OCI-LY1 (cell line): Measurements from ENCODE around the gene ACTR5.

Experiments
- H2AFZ ChIP-seq: fragments of 200-600 bp; sonication (generic), shearing (Covaris generic); 2 replicates; pipeline ENCODE4 v1.6.0; 2014; ENCODE audit warnings: antibody characterized with exemption, mild to moderate bottlenecking, low read length
- H3F3A ChIP-seq: fragments of 200-600 bp; sonication (generic), shearing (Covaris generic); 2 replicates; pipeline ENCODE4 v1.6.0; 2014; ENCODE audit warnings: mild to moderate bottlenecking, antibody characterized with exemption, low read length, moderate library complexity; ENCODE audit not compliant: insufficient read depth
- H3K27ac ChIP-seq: fragments of 200-600 bp; sonication (generic); 2 replicates; pipeline ENCODE4 v1.5.1; 2014; ENCODE audit warnings: low read length, mixed run types, mild to moderate bottlenecking, low read depth; ENCODE audit not compliant: poor library complexity, severe bottlenecking
- H3K27me3 ChIP-seq: fragments of 200-600 bp; sonication (generic); 2 replicates; pipeline ENCODE4 v1.6.0; 2014; ENCODE audit warnings: antibody characterized with exemption, mild to moderate bottlenecking, low read length, moderate library complexity; ENCODE audit not compliant: insufficient read depth
- H3K36me3 ChIP-seq: fragments of 200-600 bp; sonication (generic); 2 replicates; pipeline ENCODE4 v1.6.1; 2014; ENCODE audit warnings: mild to moderate bottlenecking, antibody characterized with exemption, low read length, moderate library complexity, mixed read lengths; ENCODE audit not compliant: insufficient read depth
- H3K4me1 ChIP-seq: fragments of 200-600 bp; sonication (generic); 2 replicates; pipeline ENCODE4 v1.5.1; 2014; ENCODE audit warnings: mild to moderate bottlenecking, low read length, moderate library complexity; ENCODE audit not compliant: insufficient read depth, severe bottlenecking
- H3K4me2 ChIP-seq: fragments of 200-600 bp; sonication (generic), shearing (Covaris generic); 2 replicates; pipeline ENCODE4 v1.6.1; 2014; ENCODE audit warnings: low read length
- H3K4me3 ChIP-seq: fragments of 200-600 bp; sonication (generic); 2 replicates; pipeline ENCODE4 v1.5.1; 2014; ENCODE audit warnings: low read length, low read depth, mild to moderate bottlenecking, mixed read lengths; ENCODE audit not compliant: poor library complexity, severe bottlenecking
- H3K79me2 ChIP-seq: fragments of 200-600 bp; shearing (Covaris generic); 2 replicates; pipeline ENCODE4 v1.6.1; 2016; ENCODE audit warnings: mixed run types, low read length, mixed read lengths; ENCODE audit not compliant: insufficient read depth
- H3K9ac ChIP-seq: fragments of 200-600 bp; sonication (generic), shearing (Covaris generic); 2 replicates; pipeline ENCODE4 v1.6.1; 2014; ENCODE audit warnings: mild to moderate bottlenecking, low read length, mixed read lengths
- H3K9me2 ChIP-seq: fragments of 200-600 bp; sonication (generic), shearing (Covaris generic); 2 replicates; pipeline ENCODE4 v1.6.1; 2014; ENCODE audit warnings: low read depth, mild to moderate bottlenecking, low read length, mixed read lengths
- H3K9me3 ChIP-seq: fragments of 200-600 bp; shearing (Covaris generic); 2 replicates; pipeline ENCODE4 v1.6.1; 2014; ENCODE audit warnings: low read length, mixed read lengths
- H4K20me1 ChIP-seq: fragments of 200-600 bp; sonication (generic), shearing (Covaris generic); 2 replicates; pipeline ENCODE4 v1.6.0; 2016; ENCODE audit warnings: mild to moderate bottlenecking, low read length; ENCODE audit not compliant: insufficient read depth
- EZH2 ChIP-seq: fragments of 200-600 bp; sonication (generic), shearing (Covaris generic); IDR thresholded peaks from 2 replicates; pipeline ENCODE4 v1.8.0; 2017; ENCODE audit warnings: borderline replicate concordance, mixed run types, mild to moderate bottlenecking, antibody characterized with exemption, low read length, moderate library complexity, mixed read lengths
- TF ChIP-seq, protein P1 (sequence below): fragments of 200-600 bp; sonication (generic), shearing (Covaris generic); IDR thresholded peaks from 2 replicates; pipeline ENCODE4 v1.5.1; 2017; ENCODE audit warnings: mild to moderate bottlenecking, antibody characterized with exemption, low read length, moderate library complexity, mixed read lengths

ACTR5 gene

GRCh38 chr20:38752029-38752428, 3.8 kb downstream of the ACTR5 start:
- Histone ChIP-seq H3F3A (no peaks in the 10 kb centered on the region), H3K36me3 (peaks cover 50% of the 10 kb centered on the region), H3K9me2 (no peaks in the 10 kb centered on the region), H3K9me3 (no peaks in the 10 kb centered on the region), H3K4me1 (peaks cover 20% of the 10 kb centered on the region), H3K4me3 (no peak overlapping the region), H3K79me2 (no peaks in the 10 kb centered on the region), H3K27ac (no peak overlapping the region), H4K20me1 (no peaks in the 10 kb centered on the region), H2AFZ (no peak overlapping the region), H3K27me3 (no peaks in the 10 kb centered on the region; the same call in 1 of the 2 replicates), H3K4me2 (no peak overlapping the region), H3K9ac (no peak overlapping the region)
- TF ChIP-seq, protein P1, sequence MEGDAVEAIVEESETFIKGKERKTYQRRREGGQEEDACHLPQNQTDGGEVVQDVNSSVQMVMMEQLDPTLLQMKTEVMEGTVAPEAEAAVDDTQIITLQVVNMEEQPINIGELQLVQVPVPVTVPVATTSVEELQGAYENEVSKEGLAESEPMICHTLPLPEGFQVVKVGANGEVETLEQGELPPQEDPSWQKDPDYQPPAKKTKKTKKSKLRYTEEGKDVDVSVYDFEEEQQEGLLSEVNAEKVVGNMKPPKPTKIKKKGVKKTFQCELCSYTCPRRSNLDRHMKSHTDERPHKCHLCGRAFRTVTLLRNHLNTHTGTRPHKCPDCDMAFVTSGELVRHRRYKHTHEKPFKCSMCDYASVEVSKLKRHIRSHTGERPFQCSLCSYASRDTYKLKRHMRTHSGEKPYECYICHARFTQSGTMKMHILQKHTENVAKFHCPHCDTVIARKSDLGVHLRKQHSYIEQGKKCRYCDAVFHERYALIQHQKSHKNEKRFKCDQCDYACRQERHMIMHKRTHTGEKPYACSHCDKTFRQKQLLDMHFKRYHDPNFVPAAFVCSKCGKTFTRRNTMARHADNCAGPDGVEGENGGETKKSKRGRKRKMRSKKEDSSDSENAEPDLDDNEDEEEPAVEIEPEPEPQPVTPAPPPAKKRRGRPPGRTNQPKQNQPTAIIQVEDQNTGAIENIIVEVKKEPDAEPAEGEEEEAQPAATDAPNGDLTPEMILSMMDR, result no peak
- no peak for TF ChIP-seq EZH2

DNA sequence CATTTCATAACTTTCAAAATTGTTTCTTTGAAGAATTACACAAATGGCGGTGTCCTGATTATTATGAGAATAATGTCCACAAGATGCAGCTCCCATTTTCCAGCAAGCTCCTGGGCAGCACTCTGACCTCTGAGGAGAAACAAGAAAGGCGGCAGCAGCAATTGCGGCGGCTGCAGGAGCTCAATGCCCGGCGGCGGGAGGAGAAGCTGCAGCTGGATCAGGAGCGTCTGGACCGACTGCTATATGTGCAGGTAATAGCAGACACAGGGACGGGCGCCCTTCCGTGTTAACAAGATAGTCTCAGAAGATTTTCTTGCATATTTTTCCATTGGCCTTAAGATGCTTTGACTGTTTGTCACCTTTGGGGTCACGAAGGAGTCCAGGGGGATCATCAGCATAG, 6.7 kb downstream of the ACTR5 start:
- Histone ChIP-seq H3K4me3 (no peak overlapping the region), H3K27ac (no peak overlapping the region), H2AFZ (no peak overlapping the region), H4K20me1 (no peaks in the 10 kb centered on the region), H3F3A (no peaks in the 10 kb centered on the region), H3K27me3 (no peaks in the 10 kb centered on the region), H3K9me2 (no peaks in the 10 kb centered on the region), H3K9me3 (no peaks in the 10 kb centered on the region), H3K4me2 (no peak overlapping the region), H3K9ac (no peak overlapping the region), H3K4me1 (peaks cover 3% of the 10 kb centered on the region), H3K79me2 (no peaks in the 10 kb centered on the region), H3K36me3 (peaks cover 73% of the 10 kb centered on the region)
- TF ChIP-seq, protein P1, result no peak
- TF ChIP-seq EZH2, result no peak

DNA sequence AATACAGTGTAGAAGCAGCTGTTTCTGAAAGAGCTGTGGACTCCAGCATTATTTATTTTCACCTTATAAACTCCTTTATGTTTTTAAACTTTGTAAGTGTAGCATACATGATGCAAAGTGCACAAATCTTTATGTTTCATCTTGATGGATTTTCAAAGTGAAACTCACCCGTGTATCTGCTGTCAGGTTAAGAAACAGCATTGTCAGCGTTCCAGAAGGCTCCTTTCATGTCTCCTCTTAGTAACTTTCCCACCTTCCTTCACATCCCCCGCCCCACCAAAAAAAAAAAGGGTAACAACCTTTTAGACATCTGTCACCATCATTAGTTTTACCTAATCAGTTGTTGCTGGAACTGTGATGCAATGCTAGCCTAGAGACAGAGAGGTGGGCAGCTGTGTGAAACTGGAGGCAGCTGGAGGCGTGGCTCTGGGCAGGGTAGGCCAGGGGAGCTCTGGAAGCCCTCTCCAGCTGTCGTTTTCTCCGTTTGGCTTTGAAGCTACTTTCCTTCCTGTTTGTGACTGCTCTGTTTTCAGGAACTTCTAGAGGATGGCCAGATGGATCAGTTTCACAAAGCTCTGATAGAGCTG, 7.2 kb downstream of the ACTR5 start:
- Histone ChIP-seq H3K4me3 (no peak overlapping the region), H4K20me1 (no peaks in the 10 kb centered on the region), H3K9me2 (no peaks in the 10 kb centered on the region), H3K79me2 (no peaks in the 10 kb centered on the region), H3K36me3 (peaks cover 78% of the 10 kb centered on the region), H2AFZ (no peak overlapping the region), H3K4me2 (no peak overlapping the region), H3K9ac (no peak overlapping the region), H3K27me3 (no peaks in the 10 kb centered on the region), H3K4me1 (no peaks in the 10 kb centered on the region), H3K9me3 (no peaks in the 10 kb centered on the region), H3K27ac (no peak overlapping the region), H3F3A (no peaks in the 10 kb centered on the region)
- TF ChIP-seq, protein P1, result no peak
- no peak for TF ChIP-seq EZH2
